ENCODE results near the gene GIGYF2. TPM values are rescaled to one million over a fixed set of nuclear protein-coding genes. Genes with fewer than 3 reads are reported as not detected.

GIGYF2 gene
- total RNA-seq, 120 experiments from 2014 or later, result 78.1 to 153 (median 103) TPM

Other genes with a start within 250 kb of the GIGYF2 start
- not detected for gene ALPI, start 241.2 kb upstream of the GIGYF2 start, total RNA-seq
- gene ECEL1, start 209.5 kb upstream of the GIGYF2 start, total RNA-seq, result 1 to 10 TPM in 14 of 120 experiments, under 1 TPM in 74, not detected in 32; 0.15 to 2.8 (median 0.49) TPM
- gene PRSS56, start 176.9 kb upstream of the GIGYF2 start, total RNA-seq, result 1 to 10 TPM in 33 of 120 experiments, under 1 TPM in 73, not detected in 14; 0.24 to 2.5 (median 0.77) TPM
- under 1 TPM in 34 of 120 experiments, not detected in 86; 0.13 to 0.93 (median 0.33) TPM for gene CHRND, start 171.2 kb upstream of the GIGYF2 start, total RNA-seq
- gene CHRNG, start 157.6 kb upstream of the GIGYF2 start, total RNA-seq, result not detected
- gene TIGD1, start 146.8 kb upstream of the GIGYF2 start, total RNA-seq, result 10 to 100 TPM in 1 of 120 experiments, 1 to 10 TPM in 119; 4.1 to 10.9 (median 6.5) TPM
- 10 to 100 TPM; 38.9 to 64.3 (median 51.5) TPM for gene EIF4E2, start 146.6 kb upstream of the GIGYF2 start, total RNA-seq
- gene EFHD1, start 63.7 kb upstream of the GIGYF2 start, total RNA-seq, result 100 to 1,000 TPM in 103 of 120 experiments, 10 to 100 TPM in 17; 50.7 to 624 (median 173) TPM
- gene KCNJ13, start 79.2 kb downstream of the GIGYF2 start, total RNA-seq, result 1 to 10 TPM in 21 of 120 experiments, under 1 TPM in 48, not detected in 51; 0.14 to 3.8 (median 0.72) TPM
- gene SNORC, start 172.9 kb downstream of the GIGYF2 start, total RNA-seq, result 10 to 100 TPM in 119 of 120 experiments, 1 to 10 TPM in 1; 9.4 to 82.0 (median 34.1) TPM

All from dorsolateral prefrontal cortex (tissue), 118 donors.